ENCODE measurements around the gene DNAJC15. TPM values are rescaled to one million over a fixed set of nuclear protein-coding genes. Genes with fewer than 3 reads are reported as not detected.

Gene DNAJC15
- total RNA-seq, 1 experiment from 2014 or later = 10.8 TPM

GRCh38 chr13:43021926-43022670 is 1.3 kb upstream of the DNAJC15 start:
- Histone ChIP-seq H3K27me3 (ENCODE audit: insufficient read depth, low read length) (no peaks in the 10 kb centered on the region), H4K20me1 (ENCODE audit: insufficient read depth) (no peaks in the 10 kb centered on the region), H2AFZ (ENCODE audit: low read depth, low read length, poor library complexity, severe bottlenecking) (no peak overlapping the region), H3K4me3 (replicated peaks in 1 of 2; ENCODE audit: low read depth in 1 of 2, low read length in 2 of 2) (no peak overlapping the region), H3K9me2 (ENCODE audit: insufficient read depth) (no peaks in the 10 kb centered on the region), H3K36me3 (ENCODE audit: control insufficient read depth in 1 of 2, insufficient read depth in 2 of 2, low read length in 2 of 2) (no peaks in the 10 kb centered on the region), H3K9ac (ENCODE audit: low read length) (no peak overlapping the region), H3K9me3 (ENCODE audit: control insufficient read depth in 1 of 2, insufficient read depth in 1 of 2, low read depth in 1 of 2, low read length in 2 of 2) (no peaks in the 10 kb centered on the region), H3K4me2 (ENCODE audit: low read length) (no peak overlapping the region), H3K4me1 (ENCODE audit: control insufficient read depth in 1 of 2, insufficient read depth in 2 of 2, low read length in 2 of 2) (peaks cover 0 to 11% of the 10 kb centered on the region in 2 experiments; a peak in 1 of 4 replicates), H3K27ac (ENCODE audit: low read depth, low read length) (no peak overlapping the region), H3K79me2 (ENCODE audit: insufficient read depth, low read length) (peaks cover 27% of the 10 kb centered on the region)
- POLR2A ChIA-PET = interaction anchor here (1.7 to 2.0 kb wide), 2 partner anchors 10 to 36 kb away, joined by 3 to 5 read pairs; no protein-coding TSS in a partner anchor
- ATAC-seq (no peak), DNase-seq (ENCODE audit: low read depth, low spot score) (no peak)
- RAD21 ChIA-PET (ENCODE audit: low non-redundant PET in 1 of 2, low total read pairs in 2 of 2, uncharacterized antibody in 2 of 2, unreplicated experiment in 2 of 2) = no interaction called here
- CTCF ChIA-PET = no interaction called here
- intact Hi-C loops (cut with micrococcal nuclease) = no loop called here
- TF ChIP-seq MAX (IDR thresholded peaks at IDR 0.05) = no peak
- BruUV-seq (replicated peaks) = no TSS peak

- Histone ChIP-seq H3K27me3 (ENCODE audit: insufficient read depth, low read length) (no peaks in the 10 kb centered on the region), H3K9ac (ENCODE audit: low read length) (peak overlapping the region; percentile 78), H3K9me3 (ENCODE audit: control insufficient read depth in 1 of 2, insufficient read depth in 1 of 2, low read depth in 1 of 2, low read length in 2 of 2) (no peaks in the 10 kb centered on the region), H3K4me3 (replicated peaks in 1 of 2; ENCODE audit: low read depth in 1 of 2, low read length in 2 of 2) (peak overlapping the region; percentile 69 to 78), H3K9me2 (ENCODE audit: insufficient read depth) (no peaks in the 10 kb centered on the region), H3K4me1 (ENCODE audit: control insufficient read depth in 1 of 2, insufficient read depth in 2 of 2, low read length in 2 of 2) (peaks cover 0 to 11% of the 10 kb centered on the region in 2 experiments; a peak in 1 of 4 replicates), H3K79me2 (ENCODE audit: insufficient read depth, low read length) (peaks cover 27% of the 10 kb centered on the region), H2AFZ (ENCODE audit: low read depth, low read length, poor library complexity, severe bottlenecking) (peak overlapping the region; percentile 78), H3K36me3 (ENCODE audit: control insufficient read depth in 1 of 2, insufficient read depth in 2 of 2, low read length in 2 of 2) (no peaks in the 10 kb centered on the region; a peak in 1 of 4 replicates), H3K27ac (ENCODE audit: low read depth, low read length) (peak overlapping the region; percentile 74), H3K4me2 (ENCODE audit: low read length) (peak overlapping the region; percentile 81), H4K20me1 (ENCODE audit: insufficient read depth) (no peaks in the 10 kb centered on the region)
- intact Hi-C loops (cut with micrococcal nuclease) = no loop called here
- no peak for ATAC-seq
- POLR2A ChIA-PET = interaction anchor here (2.0 kb wide), 1 partner anchor 35 kb away, joined by 5 read pairs; no protein-coding TSS in a partner anchor
- TF ChIP-seq RAD21 (IDR thresholded peaks at IDR 0.05; ENCODE audit: low read depth) = no peak
- TF ChIP-seq SP1 (IDR thresholded peaks at IDR 0.05; ENCODE audit: low read depth) = no peak
- TF ChIP-seq EZH2 (IDR thresholded peaks at IDR 0.05) = no peak
- TF ChIP-seq CBX3 (IDR thresholded peaks at IDR 0.05; ENCODE audit: low read depth) = no peak
- TF ChIP-seq TCF7L2 (IDR thresholded peaks at IDR 0.05; ENCODE audit: borderline replicate concordance, extremely low read depth, insufficient read depth, insufficient read length) = no peak
- RAD21 ChIA-PET (ENCODE audit: low non-redundant PET in 1 of 2, low total read pairs in 2 of 2, uncharacterized antibody in 2 of 2, unreplicated experiment in 2 of 2) = no interaction called here
- BruUV-seq (replicated peaks) = no TSS peak
- CTCF ChIA-PET = no interaction called here
- DNase-seq (ENCODE audit: low read depth, low spot score) = no peak
Observed at GRCh38 chr13:43022934-43023288, 475 bp upstream of the DNAJC15 start.

All from HCT116 (cell line).